ENCODE data around the gene EMILIN1. TPM values are rescaled to one million over a fixed set of nuclear protein-coding genes. Genes with fewer than 3 reads are reported as not detected.

The EMILIN1 gene
- total RNA-seq: under 1 TPM; 0.40 to 0.46 TPM

DNA sequence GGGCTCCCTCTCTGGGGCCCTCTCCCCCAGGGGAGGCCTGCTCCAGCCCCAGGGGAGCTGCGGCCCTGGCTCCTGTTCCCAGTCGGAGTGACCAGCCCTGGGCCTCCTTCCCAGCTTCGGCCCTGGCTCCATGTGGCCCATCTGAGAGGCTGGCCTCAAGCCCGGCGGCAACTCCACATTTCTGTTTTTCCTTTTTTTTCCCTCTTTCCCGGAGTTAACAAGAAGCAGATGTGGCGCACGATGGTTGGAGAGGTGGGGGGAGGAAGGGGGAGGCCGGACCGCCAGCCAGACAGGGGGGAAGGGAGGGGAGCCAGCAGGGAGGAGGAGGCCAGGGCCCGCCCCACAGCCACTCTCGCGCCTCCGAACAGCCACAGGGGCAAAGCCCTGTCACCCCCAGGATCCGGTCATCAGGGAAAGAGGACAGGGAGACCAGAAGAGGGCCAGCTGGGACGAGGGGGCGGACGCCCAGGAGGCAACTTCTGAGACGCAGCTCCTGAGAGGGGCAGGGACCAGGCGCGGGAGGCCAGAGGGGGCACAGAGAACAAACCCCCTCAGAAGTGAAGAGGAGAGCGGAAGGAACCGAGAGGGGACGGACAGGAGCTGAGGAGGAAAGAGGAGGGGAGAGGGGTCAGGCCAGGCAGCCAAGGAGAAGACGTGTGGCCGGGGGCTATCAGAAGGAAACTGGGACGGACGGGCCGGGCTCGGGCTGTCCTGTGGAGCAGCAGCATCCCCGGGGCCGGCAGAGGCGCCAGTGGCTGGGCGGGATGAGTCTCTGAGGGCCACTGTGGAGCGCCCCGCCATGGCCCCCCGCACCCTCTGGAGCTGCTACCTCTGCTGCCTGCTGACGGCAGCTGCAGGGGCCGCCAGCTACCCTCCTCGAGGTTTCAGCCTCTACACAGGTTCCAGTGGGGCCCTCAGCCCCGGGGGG is at the start of gene EMILIN1:
Gene EMILIN1 (plus strand): TSS at position 349 of the 928 bp plus-strand sequence. CDS start 451 bp downstream, at position 800.
- Mint-ChIP-seq H3K27me3 (no peaks in the 10 kb centered on the region), H3K9me3 (ENCODE audit: low read depth) (no peaks in the 10 kb centered on the region), H3K36me3 (ENCODE audit: low read depth) (no peaks in the 10 kb centered on the region), H3K27ac (peak within 1 kb of the TSS; percentile 55), H3K4me1 (peaks cover 52% of the 10 kb centered on the region), H3K4me3 (no peak within 1 kb of the TSS)
- no peak for ATAC-seq
- CTCF ChIA-PET: interaction anchor here (0.8 to 1.8 kb wide), 2 partner anchors 133 to 224 kb away, joined by 3 to 4 read pairs; partner anchors contain the start of gene ATRAID
- intact Hi-C loops (cut with DNase I, micrococcal nuclease): loop anchor here in 1 of 2 experiments (10.0 kb wide), 1 partner anchor 1404 kb away; the partner anchor contains the start of gene DTNB
- no peak for DNase-seq
- POLR2A ChIA-PET: interaction anchor here (0.6 kb wide), 1 partner anchor 56 kb away, joined by 3 read pairs; the partner anchor contains the start of gene PREB

DNA sequence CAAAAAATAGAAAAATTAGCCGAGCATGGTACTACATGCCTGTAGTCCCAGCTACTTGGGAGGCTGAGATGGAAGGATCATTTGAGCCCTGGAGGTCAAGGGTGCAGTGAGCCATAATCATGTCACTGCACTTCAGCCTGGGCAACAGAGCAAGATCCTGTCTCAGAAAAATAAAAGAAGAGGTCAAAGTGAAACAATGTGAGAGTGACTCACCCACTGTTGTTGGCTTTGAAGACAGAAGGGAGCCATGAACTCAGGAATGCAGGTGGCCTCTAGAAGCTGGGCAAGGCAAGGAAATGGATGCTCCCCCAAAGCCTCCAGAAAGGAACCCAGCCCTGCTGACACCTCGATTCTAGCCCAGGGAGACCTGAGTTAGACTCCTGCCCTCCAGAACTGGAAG is 49.4 kb upstream of the EMILIN1 start:
- ChIA-PET POLR2A (no interaction called here), CTCF (interaction anchor here (0.5 to 0.6 kb wide), 2 partner anchors 8 to 14 kb away, joined by 3 to 4 read pairs; no protein-coding TSS in a partner anchor)
- Mint-ChIP-seq H3K27me3 (no peaks in the 10 kb centered on the region), H3K4me1 (peaks cover 29% of the 10 kb centered on the region), H3K9me3 (ENCODE audit: low read depth) (no peaks in the 10 kb centered on the region), H3K27ac (no peak overlapping the region), H3K36me3 (ENCODE audit: low read depth) (peaks cover 21% of the 10 kb centered on the region), H3K4me3 (no peak overlapping the region)
- DNase-seq (no peak), ATAC-seq (no peak)
- intact Hi-C loops (cut with DNase I, micrococcal nuclease): no loop called here

DNA sequence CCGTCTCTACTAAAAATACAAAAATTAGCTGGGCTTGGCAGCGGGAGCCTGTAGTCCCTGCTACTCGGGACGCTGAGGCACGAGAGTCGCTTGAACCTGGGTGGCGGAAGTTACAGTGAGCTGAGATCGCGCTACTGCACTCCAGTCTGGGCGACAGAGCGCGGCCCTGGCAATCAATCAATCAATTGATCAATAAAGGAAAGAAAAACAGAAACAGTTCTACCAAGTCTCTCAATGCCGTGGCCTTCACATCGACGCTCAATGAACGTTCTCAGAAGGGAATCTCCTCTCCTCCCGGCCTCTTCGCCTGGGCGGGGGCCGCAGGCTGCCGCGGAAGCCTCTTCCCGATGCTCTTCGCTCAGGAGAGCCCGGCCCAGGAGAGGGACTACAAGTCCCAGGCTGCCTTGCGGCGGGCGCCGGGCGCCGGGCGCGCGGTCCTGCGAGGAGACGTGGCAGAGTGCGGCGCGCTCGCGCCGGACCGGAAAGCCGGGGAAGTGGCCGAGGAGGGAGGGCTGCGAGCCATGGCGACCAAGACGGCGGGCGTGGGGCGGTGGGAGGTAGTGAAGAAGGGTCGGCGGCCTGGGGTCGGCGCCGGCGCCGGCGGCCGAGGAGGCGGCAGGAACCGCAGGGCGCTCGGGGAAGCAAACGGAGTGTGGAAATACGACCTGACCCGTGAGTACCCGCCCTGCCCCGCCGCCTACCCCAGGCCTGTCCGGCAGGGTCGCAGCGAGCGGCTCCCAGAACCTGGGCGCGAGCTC is 45.7 kb upstream of the EMILIN1 start, which contains the start of gene TMEM214:
Gene TMEM214 (plus strand): TSS at position 471 of the 758 bp plus-strand sequence. CDS start 51 bp downstream, at position 522.
- POLR2A ChIA-PET: interaction anchor here (0.6 to 1.6 kb wide), 3 partner anchors 18 to 48 kb away, joined by 3 to 15 read pairs (median 3); partner anchors contain the start of gene AGBL5
- intact Hi-C loops (cut with DNase I, micrococcal nuclease): loop anchor here (1.0 kb wide), 9 partner anchors 18 to 247 kb away; partner anchors contain the start of genes AGBL5 (in 1 of the 2), CAD (in 1 of the 2), KHK (in 1 of the 2) and MAPRE3 (in 1 of the 2)
- peak; percentile 96 for ATAC-seq
- CTCF ChIA-PET: interaction anchor here (0.7 to 3.0 kb wide), 3 partner anchors 18 to 71 kb away, joined by 3 to 17 read pairs (median 10); partner anchors contain the start of gene AGBL5
- peak within 1 kb of the TSS; percentile 80 for H3K27ac Mint-ChIP-seq
- H3K4me3 Mint-ChIP-seq: peak within 1 kb of the TSS; percentile 89
- H3K27me3 Mint-ChIP-seq: no peaks in the 10 kb centered on the region
- peak; percentile 89 for DNase-seq
- peaks cover 39% of the 10 kb centered on the region for H3K4me1 Mint-ChIP-seq
- H3K36me3 Mint-ChIP-seq (ENCODE audit: low read depth): peaks cover 49% of the 10 kb centered on the region
- H3K9me3 Mint-ChIP-seq (ENCODE audit: low read depth): no peaks in the 10 kb centered on the region

DNA sequence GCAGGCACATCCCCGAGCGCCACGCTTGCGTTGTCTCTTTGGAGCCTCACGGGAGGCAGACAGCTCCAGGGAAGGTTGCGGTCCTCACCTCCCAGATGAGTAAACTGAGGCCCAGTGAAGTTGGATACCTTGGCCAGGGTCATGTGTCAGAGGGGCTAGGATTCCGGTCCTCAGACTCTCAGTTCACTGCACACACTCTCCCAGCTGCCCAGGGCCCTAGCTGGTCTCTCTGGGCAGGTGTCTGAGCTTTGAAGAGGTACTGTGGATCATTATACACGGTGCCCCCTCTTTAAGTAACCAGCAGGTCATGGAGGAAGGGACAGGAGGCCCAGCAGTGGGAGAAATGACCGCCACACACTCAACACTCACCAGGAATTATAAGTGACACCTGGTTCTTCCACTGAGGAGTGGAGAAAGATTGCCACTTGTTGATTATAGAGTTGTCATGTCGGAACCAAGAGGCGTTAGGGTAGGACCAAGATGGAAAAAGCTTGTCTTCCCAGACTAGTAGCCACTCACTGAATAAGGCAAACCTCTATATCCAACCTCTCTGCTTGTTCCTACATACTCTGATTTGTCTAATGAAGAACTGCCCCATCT is 45.1 kb upstream of the EMILIN1 start:
- Mint-ChIP-seq H3K4me1 (peaks cover 39% of the 10 kb centered on the region), H3K27ac (peak overlapping the region; percentile 74), H3K4me3 (peak overlapping the region; percentile 89), H3K36me3 (ENCODE audit: low read depth) (peaks cover 56% of the 10 kb centered on the region), H3K27me3 (no peaks in the 10 kb centered on the region), H3K9me3 (ENCODE audit: low read depth) (no peaks in the 10 kb centered on the region)
- ATAC-seq: no peak
- CTCF ChIA-PET: interaction anchor here (0.7 to 3.0 kb wide), 7 partner anchors 13 to 1864 kb away, joined by 3 to 17 read pairs (median 4); partner anchors contain the start of gene AGBL5
- intact Hi-C loops (cut with DNase I, micrococcal nuclease): no loop called here
- no peak for DNase-seq
- POLR2A ChIA-PET: interaction anchor here (0.6 to 1.6 kb wide), 3 partner anchors 17 to 48 kb away, joined by 3 to 15 read pairs (median 5); partner anchors contain the start of genes AGBL5 and OST4

DNA sequence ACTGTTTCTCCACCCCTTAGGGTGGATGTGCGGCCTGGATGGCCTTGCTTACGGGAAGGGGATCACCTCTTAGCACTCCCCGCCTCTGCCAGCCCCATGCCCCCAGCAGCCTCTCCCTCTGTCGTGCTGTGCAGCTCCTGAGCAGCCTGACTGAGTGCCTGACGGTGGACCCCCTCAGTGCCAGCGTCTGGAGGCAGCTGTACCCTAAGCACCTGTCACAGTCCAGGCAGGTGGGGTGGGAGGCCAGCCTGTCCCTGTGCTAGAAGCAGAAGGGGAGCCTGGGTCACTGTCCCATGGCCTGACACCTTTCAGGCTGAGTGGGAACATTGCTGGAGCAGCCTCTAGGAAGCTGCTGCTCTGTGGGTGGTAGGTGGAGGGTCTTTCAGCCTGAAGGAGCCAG is 40.4 kb upstream of the EMILIN1 start:
- ChIA-PET POLR2A (no interaction called here), CTCF (interaction anchor here (3.3 kb wide), 1 partner anchor 21 kb away, joined by 10 read pairs; no protein-coding TSS in a partner anchor)
- H3K4me3 Mint-ChIP-seq: no peak overlapping the region
- intact Hi-C loops (cut with DNase I, micrococcal nuclease): no loop called here
- peaks cover 20% of the 10 kb centered on the region for H3K4me1 Mint-ChIP-seq
- H3K36me3 Mint-ChIP-seq (ENCODE audit: low read depth): peaks cover 70% of the 10 kb centered on the region
- H3K27ac Mint-ChIP-seq: no peak overlapping the region
- no peak for DNase-seq
- ATAC-seq: no peak
- H3K9me3 Mint-ChIP-seq (ENCODE audit: low read depth): no peaks in the 10 kb centered on the region
- H3K27me3 Mint-ChIP-seq: no peaks in the 10 kb centered on the region

DNA sequence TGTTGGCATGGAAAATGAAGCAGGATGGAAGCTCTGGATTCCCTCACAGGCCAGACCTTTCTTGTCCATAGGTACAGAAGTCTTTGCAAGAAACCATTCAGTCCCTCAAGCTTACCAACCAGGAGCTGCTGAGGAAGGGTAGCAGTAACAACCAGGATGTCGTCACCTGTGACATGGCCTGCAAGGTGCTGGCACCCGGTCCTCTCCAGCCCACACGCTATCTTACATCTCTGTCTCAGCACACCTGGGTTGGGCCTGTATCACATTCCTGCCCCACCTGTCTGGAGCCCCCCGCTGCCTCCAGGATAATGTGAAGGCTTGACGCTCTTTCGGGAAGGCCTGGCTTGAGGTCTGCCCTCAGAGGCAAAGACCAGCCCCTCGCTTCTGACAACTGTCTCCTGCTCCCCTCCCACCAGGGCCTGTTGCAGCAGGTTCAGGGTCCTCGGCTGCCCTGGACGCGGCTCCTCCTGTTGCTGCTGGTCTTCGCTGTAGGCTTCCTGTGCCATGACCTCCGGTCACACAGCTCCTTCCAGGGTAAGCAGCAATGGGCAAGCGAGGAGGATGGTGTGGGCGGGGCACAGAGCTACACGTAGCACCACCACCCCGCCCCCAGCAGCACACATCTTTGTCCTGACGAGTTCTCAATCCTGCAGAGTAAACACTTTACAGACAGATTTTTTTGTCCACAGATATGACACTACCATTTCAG is 39.6 kb upstream of the EMILIN1 start:
- Mint-ChIP-seq H3K4me1 (peaks cover 16% of the 10 kb centered on the region), H3K27ac (no peak overlapping the region), H3K36me3 (ENCODE audit: low read depth) (peaks cover 70% of the 10 kb centered on the region), H3K4me3 (no peak overlapping the region), H3K9me3 (ENCODE audit: low read depth) (no peaks in the 10 kb centered on the region), H3K27me3 (no peaks in the 10 kb centered on the region)
- CTCF ChIA-PET: interaction anchor here (0.7 to 3.3 kb wide), 4 partner anchors 21 to 264 kb away, joined by 3 to 10 read pairs (median 3); no protein-coding TSS in a partner anchor
- DNase-seq: no peak
- POLR2A ChIA-PET: interaction anchor here (1.3 kb wide), 1 partner anchor 13 kb away, joined by 4 read pairs; the partner anchor contains the start of gene AGBL5
- ATAC-seq: no peak
- intact Hi-C loops (cut with DNase I, micrococcal nuclease): no loop called here

DNA sequence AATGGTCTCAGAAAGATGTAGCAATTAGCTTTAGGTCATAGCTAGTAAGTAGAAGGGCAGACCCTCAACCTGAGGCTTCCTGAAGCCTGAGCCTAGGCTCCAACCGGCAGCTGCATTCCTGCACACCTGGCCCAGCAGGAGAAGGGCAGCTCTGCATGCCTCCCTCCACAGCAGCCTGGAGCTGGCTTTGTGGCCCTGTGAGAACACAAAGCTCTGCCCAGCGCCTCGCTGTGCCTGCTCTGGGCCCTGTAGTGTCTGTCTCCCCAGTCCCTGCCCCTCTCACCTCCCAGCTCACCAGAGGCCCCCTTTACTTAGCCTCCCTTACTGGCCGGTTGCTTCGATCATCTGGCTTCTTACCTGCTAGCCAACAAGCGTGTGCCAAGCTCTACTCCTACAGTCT is 39.0 kb upstream of the EMILIN1 start:
- Mint-ChIP-seq H3K9me3 (ENCODE audit: low read depth) (no peaks in the 10 kb centered on the region), H3K27ac (no peak overlapping the region), H3K36me3 (ENCODE audit: low read depth) (peaks cover 64% of the 10 kb centered on the region), H3K4me1 (peaks cover 9% of the 10 kb centered on the region), H3K27me3 (no peaks in the 10 kb centered on the region), H3K4me3 (no peak overlapping the region)
- DNase-seq (no peak), ATAC-seq (no peak)
- intact Hi-C loops (cut with DNase I, micrococcal nuclease): no loop called here
- POLR2A ChIA-PET: interaction anchor here (1.3 kb wide), 1 partner anchor 12 kb away, joined by 4 read pairs; the partner anchor contains the start of gene AGBL5
- CTCF ChIA-PET: interaction anchor here (0.7 to 3.3 kb wide), 5 partner anchors 20 to 130 kb away, joined by 3 to 10 read pairs (median 3); no protein-coding TSS in a partner anchor

DNA sequence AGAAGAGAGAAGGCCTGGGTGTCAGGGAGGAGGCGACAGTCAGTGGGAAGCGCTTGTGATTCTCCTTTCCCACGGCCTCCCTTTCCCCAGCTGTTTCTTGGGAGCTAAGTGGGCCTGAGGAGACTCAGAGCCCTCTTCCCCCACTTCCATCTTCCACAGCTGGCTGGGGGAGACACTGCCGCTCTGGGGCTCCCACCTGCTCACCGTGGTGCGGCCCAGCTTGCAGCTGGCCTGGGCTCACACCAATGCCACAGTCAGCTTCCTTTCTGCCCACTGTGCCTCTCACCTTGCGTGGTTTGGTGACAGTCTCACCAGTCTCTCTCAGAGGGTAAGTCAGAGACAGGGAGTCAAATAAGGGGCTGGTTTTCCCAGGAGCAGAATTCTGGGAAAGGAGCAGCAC is 38.5 kb upstream of the EMILIN1 start:
- Mint-ChIP-seq H3K36me3 (ENCODE audit: low read depth) (peaks cover 67% of the 10 kb centered on the region), H3K27me3 (no peaks in the 10 kb centered on the region)

DNA sequence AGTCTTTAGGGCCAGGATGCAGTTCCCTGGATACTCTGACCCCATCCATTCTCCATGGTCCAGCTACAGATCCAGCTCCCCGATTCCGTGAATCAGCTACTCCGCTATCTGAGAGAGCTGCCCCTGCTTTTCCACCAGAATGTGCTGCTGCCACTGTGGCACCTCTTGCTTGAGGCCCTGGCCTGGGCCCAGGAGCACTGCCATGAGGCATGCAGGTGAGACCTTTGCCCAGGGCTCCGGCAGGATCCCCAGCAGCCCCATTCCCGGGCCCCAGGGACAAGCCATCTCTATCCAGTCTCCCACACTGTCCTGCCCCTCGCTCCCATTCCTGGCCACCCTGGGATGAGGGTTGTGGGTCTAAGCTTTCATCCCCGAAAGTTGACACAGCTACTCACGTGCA is 38.1 kb upstream of the EMILIN1 start:
- Mint-ChIP-seq H3K27ac (no peak overlapping the region), H3K27me3 (no peaks in the 10 kb centered on the region), H3K9me3 (ENCODE audit: low read depth) (no peaks in the 10 kb centered on the region), H3K4me3 (no peak overlapping the region), H3K36me3 (ENCODE audit: low read depth) (peaks cover 63% of the 10 kb centered on the region), H3K4me1 (peaks cover 4% of the 10 kb centered on the region)
- DNase-seq: no peak
- ChIA-PET POLR2A (interaction anchor here (1.3 kb wide), 1 partner anchor 10 kb away, joined by 3 read pairs; no protein-coding TSS in a partner anchor), CTCF (interaction anchor here (0.5 to 1.1 kb wide), 5 partner anchors 11 to 59 kb away, joined by 3 to 5 read pairs (median 3); no protein-coding TSS in a partner anchor)
- intact Hi-C loops (cut with DNase I, micrococcal nuclease): no loop called here
- ATAC-seq: no peak

More for the DNA sequence above, 38.5 kb upstream of the EMILIN1 start:
- intact Hi-C loops (cut with DNase I, micrococcal nuclease): no loop called here
- ChIA-PET CTCF (interaction anchor here (0.9 to 1.2 kb wide), 4 partner anchors 11 to 130 kb away, joined by 3 to 5 read pairs (median 4); no protein-coding TSS in a partner anchor), POLR2A (interaction anchor here (1.3 kb wide), 1 partner anchor 12 kb away, joined by 4 read pairs; the partner anchor contains the start of gene AGBL5)
- Mint-ChIP-seq H3K27ac (no peak overlapping the region), H3K4me3 (no peak overlapping the region), H3K9me3 (ENCODE audit: low read depth) (no peaks in the 10 kb centered on the region), H3K4me1 (peaks cover 8% of the 10 kb centered on the region)
- no peak for ATAC-seq
- no peak for DNase-seq

Data from activated CD4-positive, alpha-beta T cell treated with anti-CD3 and anti-CD28 coated beads for 36 hours (primary cell).